ENCODE results near the gene ISM1.

The ISM1 gene

GRCh38 chr20:13205425-13205824, 15.6 kb upstream of the ISM1 start:
- in situ Hi-C loops (cut with HindIII; ENCODE audit: low pct_ligation_motif_present, low sequenced_read_pairs) = no loop called here

GRCh38 chr20:13205848-13206434, 15.1 kb upstream of the ISM1 start:
- no peaks in the 10 kb centered on the region for H3K36me3 ChIP-seq (replicated peaks)
- in situ Hi-C loops (cut with HindIII; ENCODE audit: low pct_ligation_motif_present, low sequenced_read_pairs) = no loop called here
- no peak overlapping the region for H3K27ac ChIP-seq
- TF ChIP-seq, protein P1, sequence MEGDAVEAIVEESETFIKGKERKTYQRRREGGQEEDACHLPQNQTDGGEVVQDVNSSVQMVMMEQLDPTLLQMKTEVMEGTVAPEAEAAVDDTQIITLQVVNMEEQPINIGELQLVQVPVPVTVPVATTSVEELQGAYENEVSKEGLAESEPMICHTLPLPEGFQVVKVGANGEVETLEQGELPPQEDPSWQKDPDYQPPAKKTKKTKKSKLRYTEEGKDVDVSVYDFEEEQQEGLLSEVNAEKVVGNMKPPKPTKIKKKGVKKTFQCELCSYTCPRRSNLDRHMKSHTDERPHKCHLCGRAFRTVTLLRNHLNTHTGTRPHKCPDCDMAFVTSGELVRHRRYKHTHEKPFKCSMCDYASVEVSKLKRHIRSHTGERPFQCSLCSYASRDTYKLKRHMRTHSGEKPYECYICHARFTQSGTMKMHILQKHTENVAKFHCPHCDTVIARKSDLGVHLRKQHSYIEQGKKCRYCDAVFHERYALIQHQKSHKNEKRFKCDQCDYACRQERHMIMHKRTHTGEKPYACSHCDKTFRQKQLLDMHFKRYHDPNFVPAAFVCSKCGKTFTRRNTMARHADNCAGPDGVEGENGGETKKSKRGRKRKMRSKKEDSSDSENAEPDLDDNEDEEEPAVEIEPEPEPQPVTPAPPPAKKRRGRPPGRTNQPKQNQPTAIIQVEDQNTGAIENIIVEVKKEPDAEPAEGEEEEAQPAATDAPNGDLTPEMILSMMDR (IDR thresholded peaks at IDR 0.05; ENCODE audit: low read depth, low read length, missing control alignments) = no peak
- no peak overlapping the region for H3K4me3 ChIP-seq (ENCODE audit: low read depth, low read length)
- DNase-seq = no peak
- no peaks in the 10 kb centered on the region for H3K27me3 ChIP-seq (replicated peaks)

More at GRCh38 chr20:13205425-13205824, 15.6 kb upstream of the ISM1 start:
- no peak overlapping the region for H3K27ac ChIP-seq
- H3K4me3 ChIP-seq (ENCODE audit: low read depth, low read length) = no peak overlapping the region
- H3K27me3 ChIP-seq (replicated peaks) = no peaks in the 10 kb centered on the region
- DNase-seq = no peak
- TF ChIP-seq, protein P1 (IDR thresholded peaks at IDR 0.05; ENCODE audit: low read depth, low read length, missing control alignments) = no peak
- no peaks in the 10 kb centered on the region for H3K36me3 ChIP-seq (replicated peaks)

DNA sequence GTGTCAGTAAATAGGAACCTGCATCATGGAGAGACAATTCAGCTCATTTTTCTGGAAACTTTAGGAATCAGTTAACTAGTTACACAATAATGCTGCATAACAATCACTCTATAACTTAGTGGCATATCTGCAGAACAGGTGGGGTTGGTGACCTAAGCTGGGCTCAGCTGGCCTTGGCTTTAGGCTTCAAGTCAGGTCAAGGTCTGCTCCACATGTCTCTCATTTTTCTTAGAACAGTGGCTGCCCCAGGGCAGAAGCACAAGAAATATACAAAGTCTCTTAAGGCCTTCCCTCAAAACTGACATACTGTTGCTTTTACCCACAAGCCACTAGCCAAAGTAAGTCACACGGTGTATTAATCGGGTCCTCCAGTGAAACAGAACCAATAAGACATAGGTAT, 14.1 kb upstream of the ISM1 start:
- Histone ChIP-seq H3K36me3 (replicated peaks) (no peaks in the 10 kb centered on the region), H3K27me3 (replicated peaks) (no peaks in the 10 kb centered on the region), H3K4me3 (ENCODE audit: low read depth, low read length) (no peak overlapping the region), H3K27ac (no peak overlapping the region)
- in situ Hi-C loops (cut with HindIII; ENCODE audit: low pct_ligation_motif_present, low sequenced_read_pairs) = no loop called here
- TF ChIP-seq, protein P1 (IDR thresholded peaks at IDR 0.05; ENCODE audit: low read depth, low read length, missing control alignments) = no peak
- DNase-seq = no peak

DNA sequence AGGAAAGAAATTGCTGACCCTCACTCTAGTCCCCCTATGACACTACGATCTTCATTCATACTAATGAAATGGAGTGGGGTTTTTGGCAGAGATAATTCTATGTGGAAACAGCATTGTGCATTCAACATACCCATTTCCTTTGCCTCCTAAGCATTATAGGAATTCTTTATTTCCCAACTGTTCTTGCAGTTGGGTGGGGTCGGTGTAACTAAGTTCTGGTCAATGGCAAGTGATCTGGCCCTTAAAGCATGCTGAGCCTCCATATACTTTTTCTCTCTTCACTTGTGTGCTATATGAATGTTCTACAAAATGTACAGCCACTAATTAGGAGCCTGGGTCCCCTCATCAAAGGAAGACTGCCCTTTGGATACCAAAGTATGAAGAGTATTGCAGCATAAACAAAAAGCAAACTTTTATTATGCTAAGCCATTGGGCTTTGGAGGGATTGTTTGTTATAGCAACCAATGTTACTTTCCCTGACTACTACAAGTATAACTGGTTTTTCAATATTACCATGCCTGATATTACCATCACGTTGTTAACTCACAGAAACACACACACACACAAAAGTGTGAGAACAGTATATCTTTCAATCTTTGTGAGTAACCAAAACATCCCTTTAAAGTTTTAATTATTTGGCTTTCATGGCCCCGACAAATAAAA, 9.0 kb upstream of the ISM1 start:
- no peak for DNase-seq
- H3K27ac ChIP-seq = no peak overlapping the region
- in situ Hi-C loops (cut with HindIII; ENCODE audit: low pct_ligation_motif_present, low sequenced_read_pairs) = no loop called here
- TF ChIP-seq, protein P1 (IDR thresholded peaks at IDR 0.05; ENCODE audit: low read depth, low read length, missing control alignments) = no peak
- H3K36me3 ChIP-seq (replicated peaks) = no peaks in the 10 kb centered on the region
- peaks cover 2% of the 10 kb centered on the region for H3K27me3 ChIP-seq (replicated peaks)
- no peak overlapping the region for H3K4me3 ChIP-seq (ENCODE audit: low read depth, low read length)

- no peaks in the 10 kb centered on the region for H3K36me3 ChIP-seq (replicated peaks)
- DNase-seq = no peak
- no peak overlapping the region for H3K27ac ChIP-seq
- H3K4me3 ChIP-seq (ENCODE audit: low read depth, low read length) = no peak overlapping the region
- TF ChIP-seq, protein P1 (IDR thresholded peaks at IDR 0.05; ENCODE audit: low read depth, low read length, missing control alignments) = no peak
- in situ Hi-C loops (cut with HindIII; ENCODE audit: low pct_ligation_motif_present, low sequenced_read_pairs) = no loop called here
- H3K27me3 ChIP-seq (replicated peaks) = peaks cover 2% of the 10 kb centered on the region
Measured at GRCh38 chr20:13212750-13213149, 8.3 kb upstream of the ISM1 start.

Data from brain microvascular endothelial cell (primary cell).